Activated naive CD4-positive, alpha-beta T cell treated with anti-CD3 and anti-CD28 coated beads, Interleukin-2, amount 10 ng/mL, durations not matched to agents 7 days and 5 days (primary cell): ENCODE data around the gene MLST8.
"Not testable (repeated sequence)": the region's sequence is repeated elsewhere in the genome, so short reads cannot be mapped to it uniquely, and the experiment has no call there.

Source experiments
- CTCF ChIA-PET: fragments of 350-600 bp; sonication (Branson Sonifier 250); formaldehyde crosslinking; loops from one replicate; lab custom pipeline; 2021; ENCODE audit warnings: antibody characterized with exemption; lab: Charles Lee
- DNase-seq: peaks from one replicate; pipeline ENCODE4 v3.0.0-alpha.2; 2020
- H3K27ac Mint-ChIP-seq: one replicate; pipeline ENCODE4 v1.8.0; 2021; ENCODE audit warnings: mild to moderate bottlenecking, moderate library complexity, mixed read lengths
- H3K27me3 Mint-ChIP-seq: one replicate; pipeline ENCODE4 v1.8.0; 2021; ENCODE audit warnings: mild to moderate bottlenecking, mixed read lengths
- H3K36me3 Mint-ChIP-seq: one replicate; pipeline ENCODE4 v1.8.0; 2021; ENCODE audit warnings: mixed read lengths
- H3K4me1 Mint-ChIP-seq: one replicate; pipeline ENCODE4 v1.8.0; 2021; ENCODE audit warnings: mixed read lengths
- H3K4me3 Mint-ChIP-seq: one replicate; pipeline ENCODE4 v1.8.0; 2021; ENCODE audit warnings: mild to moderate bottlenecking, moderate library complexity, mixed read lengths
- H3K9me3 Mint-ChIP-seq: one replicate; pipeline ENCODE4 v1.8.0; 2021; ENCODE audit warnings: mixed read lengths

MLST8 gene

DNA sequence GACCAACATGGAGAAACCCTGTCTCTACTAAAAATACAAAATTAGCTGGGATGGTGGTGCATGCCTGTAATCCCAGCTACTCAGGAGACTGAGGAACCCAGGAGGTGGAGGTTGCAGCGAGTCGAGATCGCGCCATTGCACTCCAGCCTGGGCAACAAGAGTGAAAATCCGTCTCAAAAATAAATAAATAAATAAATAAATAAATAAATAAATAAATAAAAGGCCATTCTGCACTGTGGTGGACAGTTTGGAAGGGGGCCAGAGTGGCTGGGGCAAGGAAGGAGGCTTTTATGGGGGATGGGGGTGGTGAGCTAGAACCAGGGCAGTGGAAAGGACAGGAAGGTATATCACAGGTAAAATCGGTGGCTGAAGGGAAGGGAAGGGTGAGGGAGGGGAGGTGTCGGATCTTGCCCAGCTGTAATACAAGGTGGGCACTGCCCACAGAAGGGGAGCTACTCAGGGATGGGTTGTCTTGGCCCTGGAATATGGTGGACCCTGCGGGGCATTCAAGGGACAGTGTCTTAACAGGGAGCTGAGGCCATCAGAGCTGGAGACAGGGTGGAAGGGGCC, 2.0 kb upstream of the MLST8 start:
- H3K4me3 Mint-ChIP-seq, result peak overlapping the region; percentile 13
- not testable (repeated sequence) for DNase-seq, H3K9me3 Mint-ChIP-seq, H3K36me3 Mint-ChIP-seq, H3K27ac Mint-ChIP-seq
- CTCF ChIA-PET, result interaction anchor here (0.9 to 1.0 kb wide), 2 partner anchors 8 to 298 kb away, joined by 3 to 4 read pairs; no protein-coding TSS in a partner anchor
- peaks cover 50% of the 10 kb centered on the region for H3K27me3 Mint-ChIP-seq
- peaks cover 29% of the 10 kb centered on the region for H3K4me1 Mint-ChIP-seq

DNA sequence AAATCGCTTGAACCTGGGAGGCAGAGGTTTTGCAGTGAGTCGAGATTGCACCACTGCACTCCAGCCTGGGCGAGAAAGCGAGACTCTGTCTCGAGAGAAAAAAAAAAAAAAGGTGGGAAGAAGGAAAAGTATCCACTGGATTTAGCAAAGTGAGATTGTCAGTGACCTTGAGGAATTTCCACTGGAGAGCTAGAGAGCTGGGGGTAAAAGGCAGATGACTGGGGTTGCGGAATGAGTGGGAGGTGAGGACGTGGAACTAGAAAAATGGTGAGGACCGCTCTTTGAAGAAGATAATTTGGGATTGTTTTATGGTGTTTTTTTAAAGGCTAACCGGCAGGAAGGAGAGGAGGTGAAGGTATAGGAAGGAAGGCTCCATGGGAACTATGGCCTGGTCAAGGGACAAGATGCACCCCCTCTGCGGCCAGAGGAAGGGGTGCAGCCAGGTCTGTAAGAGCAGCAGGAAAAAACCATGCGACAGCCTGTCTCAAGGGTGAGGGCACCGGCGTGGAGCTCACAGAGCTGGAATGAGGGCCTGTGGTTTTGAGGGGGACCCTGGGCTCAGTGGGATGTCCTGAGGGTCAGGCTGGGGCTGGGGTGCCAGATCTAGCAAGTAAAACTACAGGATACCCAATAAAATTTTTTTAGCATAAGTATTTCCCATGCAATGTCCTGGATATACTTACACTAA, 694 bp upstream of the MLST8 start:
- H3K4me1 Mint-ChIP-seq, result peaks cover 29% of the 10 kb centered on the region
- H3K4me3 Mint-ChIP-seq, result peak overlapping the region; percentile 69
- H3K9me3 Mint-ChIP-seq, result no peaks in the 10 kb centered on the region
- peaks cover 10% of the 10 kb centered on the region for H3K36me3 Mint-ChIP-seq
- no peak for DNase-seq
- H3K27me3 Mint-ChIP-seq, result peaks cover 36% of the 10 kb centered on the region
- H3K27ac Mint-ChIP-seq, result peak overlapping the region; percentile 82
- CTCF ChIA-PET, result no interaction called here

DNA sequence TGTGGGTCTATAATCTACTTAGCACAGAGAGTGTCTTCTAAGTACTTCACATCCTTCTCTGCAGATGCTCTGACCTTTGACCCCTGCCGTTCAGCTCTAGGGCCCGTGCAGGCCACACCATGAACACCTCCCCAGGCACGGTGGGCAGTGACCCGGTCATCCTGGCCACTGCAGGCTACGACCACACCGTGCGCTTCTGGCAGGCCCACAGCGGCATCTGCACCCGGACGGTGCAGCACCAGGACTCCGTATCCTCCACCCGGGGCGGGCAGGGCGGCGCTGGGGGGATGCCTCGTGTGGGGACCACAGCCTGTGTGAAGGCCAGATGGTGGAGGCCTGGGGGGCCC, 686 bp downstream of the MLST8 start:
- H3K36me3 Mint-ChIP-seq, result peaks cover 10% of the 10 kb centered on the region
- H3K4me3 Mint-ChIP-seq, result peak overlapping the region; percentile 69
- no peaks in the 10 kb centered on the region for H3K9me3 Mint-ChIP-seq
- H3K27ac Mint-ChIP-seq, result peak overlapping the region; percentile 88
- CTCF ChIA-PET, result no interaction called here
- no peak for DNase-seq
- H3K27me3 Mint-ChIP-seq, result peaks cover 23% of the 10 kb centered on the region
- H3K4me1 Mint-ChIP-seq, result peaks cover 29% of the 10 kb centered on the region

DNA sequence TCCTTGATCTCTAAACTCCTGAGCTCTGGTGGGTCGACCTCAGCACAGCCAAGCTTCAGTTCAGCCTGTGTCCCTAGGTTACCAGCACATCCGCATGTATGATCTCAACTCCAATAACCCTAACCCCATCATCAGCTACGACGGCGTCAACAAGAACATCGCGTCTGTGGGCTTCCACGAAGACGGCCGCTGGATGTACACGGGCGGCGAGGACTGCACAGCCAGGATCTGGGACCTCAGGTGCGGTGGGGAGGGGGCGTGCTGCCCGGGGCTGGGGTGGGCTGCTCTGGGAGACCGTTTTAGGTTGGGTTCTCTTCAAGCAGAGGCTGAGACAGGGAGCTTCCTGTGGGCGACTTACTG, 1.1 kb downstream of the MLST8 start:
- H3K4me3 Mint-ChIP-seq, result peak overlapping the region; percentile 69
- peak overlapping the region; percentile 88 for H3K27ac Mint-ChIP-seq
- peaks cover 21% of the 10 kb centered on the region for H3K27me3 Mint-ChIP-seq
- DNase-seq, result no peak
- CTCF ChIA-PET, result interaction anchor here (1.0 kb wide), 1 partner anchor 12 kb away, joined by 4 read pairs; no protein-coding TSS in a partner anchor
- peaks cover 10% of the 10 kb centered on the region for H3K36me3 Mint-ChIP-seq
- no peaks in the 10 kb centered on the region for H3K9me3 Mint-ChIP-seq
- H3K4me1 Mint-ChIP-seq, result peaks cover 29% of the 10 kb centered on the region

DNA sequence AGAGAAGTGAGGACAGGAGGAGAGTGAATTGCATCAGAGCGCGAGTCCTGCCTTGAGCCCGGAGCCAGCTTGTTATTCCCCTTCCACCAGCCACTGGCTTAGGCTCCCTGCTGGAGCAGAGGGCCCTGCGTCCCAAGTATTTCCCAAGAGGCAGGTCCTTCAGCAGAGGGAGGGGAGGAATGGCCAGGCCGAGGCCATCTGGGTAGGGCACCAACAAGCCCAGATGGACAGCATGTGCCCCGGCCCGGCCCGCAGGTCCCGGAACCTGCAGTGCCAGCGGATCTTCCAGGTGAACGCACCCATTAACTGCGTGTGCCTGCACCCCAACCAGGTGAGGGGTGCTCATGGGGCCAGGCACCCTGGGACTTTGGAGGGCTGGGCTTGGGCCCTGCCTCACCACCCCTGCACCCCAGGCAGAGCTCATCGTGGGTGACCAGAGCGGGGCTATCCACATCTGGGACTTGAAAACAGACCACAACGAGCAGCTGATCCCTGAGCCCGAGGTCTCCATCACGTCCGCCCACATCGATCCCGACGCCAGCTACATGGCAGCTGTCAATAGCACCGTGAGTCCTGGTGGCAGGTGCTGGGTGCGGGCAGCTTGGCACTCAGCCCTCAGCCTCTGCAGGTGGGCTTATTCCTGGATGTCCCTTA, 1.7 kb downstream of the MLST8 start:
- Mint-ChIP-seq H3K27me3 (peaks cover 16% of the 10 kb centered on the region), H3K4me1 (peaks cover 32% of the 10 kb centered on the region), H3K4me3 (peak overlapping the region; percentile 69), H3K36me3 (peaks cover 10% of the 10 kb centered on the region), H3K27ac (peak overlapping the region; percentile 88), H3K9me3 (no peaks in the 10 kb centered on the region)
- no peak for DNase-seq
- CTCF ChIA-PET, result interaction anchor here (1.0 kb wide), 1 partner anchor 12 kb away, joined by 4 read pairs; no protein-coding TSS in a partner anchor

DNA sequence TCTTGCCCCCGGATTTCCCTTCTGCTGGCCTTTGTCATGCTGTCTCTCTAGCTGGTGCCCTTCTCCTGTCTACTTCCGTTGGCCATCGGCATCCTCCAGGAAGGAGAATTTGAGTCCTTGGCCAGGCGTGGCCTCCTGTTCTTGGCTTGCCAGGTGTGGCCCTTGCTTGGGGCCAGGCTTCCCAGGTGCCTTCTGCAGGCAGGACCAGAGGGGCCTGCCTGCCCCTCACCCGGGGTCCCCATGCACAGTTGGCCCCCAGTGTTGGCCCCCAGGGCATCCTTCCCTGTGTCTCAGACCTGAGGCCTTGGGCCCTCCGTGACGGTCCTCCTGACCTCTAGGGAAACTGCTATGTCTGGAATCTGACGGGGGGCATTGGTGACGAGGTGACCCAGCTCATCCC, 2.6 kb downstream of the MLST8 start:
- Mint-ChIP-seq H3K36me3 (peaks cover 10% of the 10 kb centered on the region), H3K9me3 (no peaks in the 10 kb centered on the region), H3K4me3 (no peak overlapping the region), H3K4me1 (peaks cover 38% of the 10 kb centered on the region), H3K27ac (no peak overlapping the region), H3K27me3 (peaks cover 7% of the 10 kb centered on the region)
- CTCF ChIA-PET, result no interaction called here
- no peak for DNase-seq

DNA sequence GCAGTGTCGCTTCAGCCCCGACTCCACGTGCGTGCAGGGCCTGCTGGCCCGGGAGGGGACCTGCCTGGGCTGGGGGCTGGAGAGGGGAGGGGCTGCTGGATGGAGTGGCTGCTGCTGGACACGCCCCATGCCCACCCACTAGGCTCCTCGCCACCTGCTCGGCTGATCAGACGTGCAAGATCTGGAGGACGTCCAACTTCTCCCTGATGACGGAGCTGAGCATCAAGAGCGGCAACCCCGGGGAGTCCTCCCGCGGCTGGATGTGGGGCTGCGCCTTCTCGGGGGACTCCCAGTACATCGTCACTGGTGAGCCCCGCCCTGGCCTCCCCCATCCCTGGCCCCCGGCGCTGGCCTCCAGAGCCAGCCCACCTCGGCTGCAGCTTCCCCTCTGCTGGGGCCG, 3.1 kb downstream of the MLST8 start:
- H3K4me3 Mint-ChIP-seq, result no peak overlapping the region
- CTCF ChIA-PET, result interaction anchor here (0.5 kb wide), 1 partner anchor 17 kb away, joined by 3 read pairs; no protein-coding TSS in a partner anchor
- peaks cover 43% of the 10 kb centered on the region for H3K4me1 Mint-ChIP-seq
- peaks cover 6% of the 10 kb centered on the region for H3K27me3 Mint-ChIP-seq
- DNase-seq, result no peak
- H3K9me3 Mint-ChIP-seq, result no peaks in the 10 kb centered on the region
- no peak overlapping the region for H3K27ac Mint-ChIP-seq
- peaks cover 12% of the 10 kb centered on the region for H3K36me3 Mint-ChIP-seq

DNA sequence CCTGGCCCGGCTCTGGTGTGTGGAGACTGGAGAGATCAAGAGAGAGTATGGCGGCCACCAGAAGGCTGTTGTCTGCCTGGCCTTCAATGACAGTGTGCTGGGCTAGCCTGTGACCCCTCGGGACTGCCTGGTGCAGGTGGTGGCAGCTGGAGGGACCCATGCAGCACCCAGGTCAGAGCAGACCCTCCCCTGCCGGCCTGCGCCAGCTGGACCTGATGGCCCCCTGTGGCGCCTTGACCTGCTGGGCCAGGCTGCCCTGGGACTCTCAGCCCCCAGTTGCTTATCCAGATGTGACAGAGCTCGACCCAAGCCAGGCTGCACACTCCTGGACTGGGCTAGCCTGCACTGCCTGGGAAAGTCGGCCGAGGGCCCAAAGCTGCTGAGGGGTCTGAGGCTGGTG, 3.5 kb downstream of the MLST8 start:
- Mint-ChIP-seq H3K4me3 (no peak overlapping the region), H3K36me3 (peaks cover 14% of the 10 kb centered on the region), H3K4me1 (peaks cover 43% of the 10 kb centered on the region), H3K27ac (no peak overlapping the region), H3K27me3 (peaks cover under 1% of the 10 kb centered on the region), H3K9me3 (no peaks in the 10 kb centered on the region)
- DNase-seq, result no peak
- CTCF ChIA-PET, result interaction anchor here (0.5 kb wide), 1 partner anchor 16 kb away, joined by 3 read pairs; no protein-coding TSS in a partner anchor

DNA sequence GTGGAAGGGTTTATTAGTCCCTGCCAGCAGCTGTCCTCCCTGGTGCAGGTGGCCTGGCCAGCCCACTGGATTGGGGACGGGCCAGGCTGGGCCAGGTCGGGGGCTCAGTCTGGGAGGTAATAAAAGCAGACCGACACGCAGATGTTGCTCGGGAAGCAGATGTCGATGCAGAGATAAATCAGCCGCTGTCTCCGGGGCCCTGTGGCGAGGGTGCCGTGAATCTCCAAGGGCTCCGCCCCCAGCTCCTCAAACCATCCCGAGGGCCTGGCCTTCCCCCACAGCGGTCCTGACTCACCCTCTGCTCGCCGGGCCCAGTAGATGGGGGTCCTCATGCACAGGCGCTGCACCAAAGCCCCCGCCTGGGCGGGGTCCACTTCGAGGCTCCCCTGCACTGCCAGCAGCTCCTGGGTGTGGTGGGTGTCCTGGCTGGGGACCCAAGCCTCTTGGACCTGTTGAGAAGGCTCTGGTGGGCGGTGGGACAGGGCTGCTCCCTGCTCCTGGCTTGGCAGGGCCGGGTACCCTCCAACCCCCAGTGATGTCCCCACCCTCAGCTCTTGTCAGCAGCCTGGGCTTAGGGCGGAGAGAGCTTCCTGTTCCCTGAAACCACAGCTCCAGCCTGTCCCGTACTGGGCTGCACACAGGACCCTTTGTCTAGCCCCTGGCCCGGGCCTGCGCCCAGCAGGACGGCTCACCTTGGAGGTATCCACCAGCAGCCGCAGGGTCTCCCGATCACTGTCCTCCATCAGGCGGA, 4.2 kb downstream of the MLST8 start:
- CTCF ChIA-PET, result no interaction called here
- H3K4me3 Mint-ChIP-seq, result no peak overlapping the region
- H3K27me3 Mint-ChIP-seq, result no peaks in the 10 kb centered on the region
- no peak overlapping the region for H3K27ac Mint-ChIP-seq
- H3K9me3 Mint-ChIP-seq, result no peaks in the 10 kb centered on the region
- no peak for DNase-seq
- H3K4me1 Mint-ChIP-seq, result peaks cover 42% of the 10 kb centered on the region
- H3K36me3 Mint-ChIP-seq, result peaks cover 14% of the 10 kb centered on the region

DNA sequence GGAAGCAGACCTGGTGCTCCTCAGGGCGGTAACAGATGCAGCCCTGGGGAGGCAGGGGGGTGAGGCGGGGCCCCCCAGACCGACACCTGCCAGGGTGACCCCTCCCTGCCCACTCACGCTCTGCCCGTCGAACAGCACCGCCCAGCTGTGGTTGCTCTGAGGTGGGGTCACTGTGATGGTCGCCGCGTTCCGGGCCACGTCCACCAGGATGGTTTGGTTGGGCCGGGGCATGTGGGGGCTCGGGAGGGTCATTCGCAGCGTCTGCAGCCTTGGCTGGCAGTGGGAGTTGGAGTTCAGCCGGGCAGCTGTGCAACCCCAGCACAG, 4.7 kb downstream of the MLST8 start:
- DNase-seq, result no peak
- H3K27ac Mint-ChIP-seq, result no peak overlapping the region
- CTCF ChIA-PET, result no interaction called here
- H3K27me3 Mint-ChIP-seq, result no peaks in the 10 kb centered on the region
- peaks cover 14% of the 10 kb centered on the region for H3K36me3 Mint-ChIP-seq
- peaks cover 38% of the 10 kb centered on the region for H3K4me1 Mint-ChIP-seq
- no peaks in the 10 kb centered on the region for H3K9me3 Mint-ChIP-seq
- no peak overlapping the region for H3K4me3 Mint-ChIP-seq

DNA sequence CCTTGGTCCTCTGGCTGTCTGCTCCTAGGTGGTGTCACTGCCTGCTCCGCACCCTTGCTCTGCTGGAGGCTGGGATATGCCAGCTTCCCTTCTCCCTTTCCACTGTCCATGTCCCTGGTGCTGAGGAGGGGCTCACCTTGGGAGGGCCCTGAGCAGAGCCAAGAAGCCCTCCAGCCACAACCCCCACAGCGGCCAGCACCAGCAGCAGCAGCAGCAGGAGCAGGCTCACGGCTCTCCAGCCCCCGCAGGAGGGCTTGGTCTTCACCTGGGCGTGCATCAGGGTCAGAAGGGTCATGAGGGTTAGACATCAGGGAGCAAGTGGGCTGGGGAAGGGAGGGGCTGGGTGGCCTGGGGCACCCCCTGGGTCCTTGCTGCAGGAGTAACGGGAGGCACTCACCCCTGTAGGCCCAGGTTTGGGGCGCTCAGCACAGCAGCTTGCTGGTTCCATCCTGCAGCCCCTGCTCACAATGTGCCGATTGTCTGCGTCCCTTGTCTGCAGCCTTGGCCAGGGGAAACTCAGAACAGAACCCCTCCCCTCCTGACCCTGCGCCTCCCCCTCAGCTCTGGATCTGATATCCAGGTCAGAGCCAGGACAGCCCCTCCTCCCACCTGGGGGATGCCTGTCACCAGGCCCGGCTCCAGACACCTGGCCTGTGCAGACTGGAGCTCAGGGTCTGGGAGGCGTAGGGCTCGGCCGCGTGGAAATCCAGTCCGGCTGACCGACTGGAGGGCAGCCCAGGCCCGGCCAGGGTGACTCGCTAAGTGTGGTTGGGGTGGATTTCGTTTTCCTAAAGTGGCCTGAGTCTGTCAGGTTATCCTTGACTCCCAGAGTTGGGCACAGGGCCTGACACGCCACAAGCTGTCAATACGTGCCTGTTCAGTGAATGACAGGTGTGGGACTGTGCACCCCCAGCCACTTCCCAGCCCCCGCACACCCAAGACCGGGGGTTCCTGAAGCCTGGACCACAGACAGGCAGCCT, 5.4 kb downstream of the MLST8 start, which contains the start of gene BRICD5:
TSS of gene BRICD5 (minus strand) at position 478 of the 980 bp plus-strand sequence. CDS start at position 448, 30 bp downstream.
- Mint-ChIP-seq H3K4me3 (no peak within 1 kb of the TSS), H3K9me3 (no peaks in the 10 kb centered on the region), H3K4me1 (peaks cover 40% of the 10 kb centered on the region), H3K36me3 (peaks cover 14% of the 10 kb centered on the region), H3K27me3 (no peaks in the 10 kb centered on the region), H3K27ac (no peak within 1 kb of the TSS)
- no peak for DNase-seq
- CTCF ChIA-PET, result no interaction called here

DNA sequence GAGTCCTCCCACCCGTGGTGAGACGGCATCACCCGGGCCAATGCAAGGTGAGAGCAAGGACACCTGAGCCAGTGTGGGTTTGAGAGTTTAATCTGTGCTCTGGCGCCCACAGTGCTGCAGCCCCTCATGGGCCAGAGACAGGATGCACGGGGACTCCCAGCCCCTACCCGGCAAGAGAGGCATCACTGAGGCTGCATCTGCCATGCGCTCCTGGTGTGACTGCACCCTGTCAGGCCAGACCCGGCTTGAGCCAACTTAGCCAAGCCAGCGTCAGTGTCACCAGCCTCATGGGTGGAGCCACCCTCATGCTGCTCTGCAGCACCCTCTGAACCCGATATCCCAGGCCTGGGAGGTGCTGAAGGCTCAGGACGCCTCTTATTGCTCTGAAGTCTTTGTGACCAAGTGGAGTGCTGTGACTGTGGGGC, 6.7 kb downstream of the MLST8 start:
- Mint-ChIP-seq H3K27ac (no peak overlapping the region), H3K4me3 (no peak overlapping the region), H3K9me3 (no peaks in the 10 kb centered on the region)

More for the DNA sequence above, 6.7 kb downstream of the MLST8 start:
- DNase-seq, result no peak
- peaks cover 38% of the 10 kb centered on the region for H3K4me1 Mint-ChIP-seq
- no peaks in the 10 kb centered on the region for H3K27me3 Mint-ChIP-seq
- H3K36me3 Mint-ChIP-seq, result peaks cover 12% of the 10 kb centered on the region
- CTCF ChIA-PET, result no interaction called here
